Activated CD8-positive, alpha-beta T cell treated with anti-CD3 and anti-CD28 coated beads for 36 hours (primary cell): ENCODE measurements around the gene CDC42BPB. TPM values are rescaled to one million over a fixed set of nuclear protein-coding genes. Genes with fewer than 3 reads are reported as not detected.

Source experiments
- ATAC-seq: fragments of 200-7000 bp; cut with Tn5 transposase; one replicate; pipeline ENCODE4 v1.10.0; 2021; ENCODE audit warnings: mild to moderate bottlenecking, moderate library complexity
- CTCF ChIA-PET: fragments of 350-600 bp; sonication (Branson Sonifier 250); formaldehyde crosslinking; loops from one replicate; lab custom pipeline; 2021; ENCODE audit warnings: antibody characterized with exemption; lab: Charles Lee
- POLR2A ChIA-PET: fragments of 350-600 bp; sonication (Branson Sonifier 250); formaldehyde crosslinking; loops from one replicate; lab custom pipeline; 2021; ENCODE audit warnings: antibody characterized with exemption; lab: Charles Lee
- DNase-seq: peaks from one replicate; pipeline ENCODE4 v3.0.0-alpha.2; 2020
- H3K27ac Mint-ChIP-seq: one replicate; pipeline ENCODE4 v1.8.0; 2021; ENCODE audit warnings: mild to moderate bottlenecking, mixed read lengths
- H3K27me3 Mint-ChIP-seq: one replicate; pipeline ENCODE4 v1.8.0; 2021; ENCODE audit warnings: mixed read lengths
- H3K36me3 Mint-ChIP-seq: one replicate; pipeline ENCODE4 v1.8.0; 2021; ENCODE audit warnings: low read depth, mixed read lengths
- H3K4me1 Mint-ChIP-seq: one replicate; pipeline ENCODE4 v1.8.0; 2021; ENCODE audit warnings: low read depth, mixed read lengths
- H3K4me3 Mint-ChIP-seq: one replicate; pipeline ENCODE4 v1.8.0; 2021; ENCODE audit warnings: mild to moderate bottlenecking, moderate library complexity, mixed read lengths
- H3K9me3 Mint-ChIP-seq: one replicate; pipeline ENCODE4 v1.8.0; 2021; ENCODE audit warnings: mixed read lengths
- intact Hi-C: fragments of 100-400 bp; cut with micrococcal nuclease; formaldehyde crosslinking; loops from one replicate; pipeline ENCODE4 v1.10.0; 2022
- total RNA-seq, 2 experiments: library from RNA; stranded (reverse); gene quantifications; one replicate each; pipeline ENCODE4 v1.2.3, GENCODE V29; 2021
- TF ChIP-seq, protein P1 (sequence below): fragments of 200-600 bp; IDR thresholded peaks from one replicate; pipeline ENCODE4 v1.8.0; 2022; ENCODE audit warnings: antibody characterized with exemption, mild to moderate bottlenecking

Gene CDC42BPB
- total RNA-seq, 2 experiments from 2014 or later, result 0.72 to 0.96 TPM

GRCh38 chr14:102916347-102917055 is 140.8 kb downstream of the CDC42BPB start:
- DNase-seq, result no peak
- ATAC-seq, result no peak
- CTCF ChIA-PET, result interaction anchor here (3.9 kb wide), 1 partner anchor 222 kb away, joined by 25 read pairs; no protein-coding TSS in a partner anchor
- Mint-ChIP-seq H3K36me3 (no peaks in the 10 kb centered on the region), H3K27me3 (no peaks in the 10 kb centered on the region), H3K4me1 (no peaks in the 10 kb centered on the region), H3K4me3 (no peak overlapping the region), H3K27ac (no peak overlapping the region), H3K9me3 (no peaks in the 10 kb centered on the region)
- POLR2A ChIA-PET, result interaction anchor here (0.6 to 1.3 kb wide), 2 partner anchors 20 to 138 kb away, joined by 3 read pairs; no protein-coding TSS in a partner anchor
- TF ChIP-seq, protein P1, sequence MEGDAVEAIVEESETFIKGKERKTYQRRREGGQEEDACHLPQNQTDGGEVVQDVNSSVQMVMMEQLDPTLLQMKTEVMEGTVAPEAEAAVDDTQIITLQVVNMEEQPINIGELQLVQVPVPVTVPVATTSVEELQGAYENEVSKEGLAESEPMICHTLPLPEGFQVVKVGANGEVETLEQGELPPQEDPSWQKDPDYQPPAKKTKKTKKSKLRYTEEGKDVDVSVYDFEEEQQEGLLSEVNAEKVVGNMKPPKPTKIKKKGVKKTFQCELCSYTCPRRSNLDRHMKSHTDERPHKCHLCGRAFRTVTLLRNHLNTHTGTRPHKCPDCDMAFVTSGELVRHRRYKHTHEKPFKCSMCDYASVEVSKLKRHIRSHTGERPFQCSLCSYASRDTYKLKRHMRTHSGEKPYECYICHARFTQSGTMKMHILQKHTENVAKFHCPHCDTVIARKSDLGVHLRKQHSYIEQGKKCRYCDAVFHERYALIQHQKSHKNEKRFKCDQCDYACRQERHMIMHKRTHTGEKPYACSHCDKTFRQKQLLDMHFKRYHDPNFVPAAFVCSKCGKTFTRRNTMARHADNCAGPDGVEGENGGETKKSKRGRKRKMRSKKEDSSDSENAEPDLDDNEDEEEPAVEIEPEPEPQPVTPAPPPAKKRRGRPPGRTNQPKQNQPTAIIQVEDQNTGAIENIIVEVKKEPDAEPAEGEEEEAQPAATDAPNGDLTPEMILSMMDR, result no peak
- intact Hi-C loops, result loop anchor here (5.0 kb wide), 1 partner anchor 224 kb away; no protein-coding TSS in a partner anchor

DNA sequence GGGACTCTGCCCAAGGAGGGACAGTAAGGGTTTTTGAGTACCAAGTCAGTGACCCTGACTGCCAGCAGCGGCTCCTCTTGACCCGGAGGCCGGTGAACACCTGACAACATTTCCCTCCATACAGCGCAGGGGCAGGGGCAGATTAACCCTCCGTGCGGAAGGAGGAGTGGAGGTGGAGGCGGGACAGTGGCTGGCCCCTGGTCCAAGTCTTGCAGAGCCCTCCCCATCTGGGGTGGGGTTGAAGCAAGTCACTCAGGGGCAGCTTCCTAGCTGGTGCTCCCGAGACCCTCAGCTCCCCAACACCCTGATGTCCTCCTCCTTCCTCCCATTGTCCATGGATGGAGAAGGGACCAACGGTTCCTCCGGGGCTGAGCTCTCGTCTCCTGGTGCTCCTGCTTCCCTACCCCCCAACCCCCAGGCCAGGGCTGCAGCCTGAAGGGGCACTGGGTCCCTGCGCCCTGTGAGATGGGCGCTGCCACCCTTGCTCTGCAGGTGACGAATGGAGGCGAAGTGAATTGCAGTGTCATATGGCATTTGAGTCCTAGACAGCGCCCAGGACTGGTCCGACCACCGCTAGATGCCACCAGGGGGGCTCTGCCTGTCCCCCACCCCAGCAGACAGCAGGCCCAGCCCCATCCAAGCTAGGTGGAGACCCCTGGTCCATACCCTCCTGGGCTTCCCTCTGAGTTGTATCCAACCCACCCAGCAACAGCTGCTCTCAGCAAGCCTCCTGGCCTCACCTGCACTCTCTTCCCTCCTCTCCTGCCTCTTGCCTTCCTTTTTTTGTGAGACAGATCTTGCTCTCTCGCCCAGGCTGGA is 141.8 kb downstream of the CDC42BPB start:
- ChIA-PET POLR2A (interaction anchor here (1.3 kb wide), 1 partner anchor 19 kb away, joined by 3 read pairs; no protein-coding TSS in a partner anchor), CTCF (interaction anchor here (3.9 kb wide), 1 partner anchor 221 kb away, joined by 25 read pairs; no protein-coding TSS in a partner anchor)
- H3K27me3 Mint-ChIP-seq, result no peaks in the 10 kb centered on the region
- no peak for ATAC-seq
- H3K27ac Mint-ChIP-seq, result no peak overlapping the region
- TF ChIP-seq, protein P1, result no peak
- no peaks in the 10 kb centered on the region for H3K9me3 Mint-ChIP-seq
- no peak overlapping the region for H3K4me3 Mint-ChIP-seq
- no peak for DNase-seq
- H3K36me3 Mint-ChIP-seq, result no peaks in the 10 kb centered on the region
- H3K4me1 Mint-ChIP-seq, result no peaks in the 10 kb centered on the region
- intact Hi-C loops, result loop anchor here (5.0 kb wide), 1 partner anchor 223 kb away; no protein-coding TSS in a partner anchor

DNA sequence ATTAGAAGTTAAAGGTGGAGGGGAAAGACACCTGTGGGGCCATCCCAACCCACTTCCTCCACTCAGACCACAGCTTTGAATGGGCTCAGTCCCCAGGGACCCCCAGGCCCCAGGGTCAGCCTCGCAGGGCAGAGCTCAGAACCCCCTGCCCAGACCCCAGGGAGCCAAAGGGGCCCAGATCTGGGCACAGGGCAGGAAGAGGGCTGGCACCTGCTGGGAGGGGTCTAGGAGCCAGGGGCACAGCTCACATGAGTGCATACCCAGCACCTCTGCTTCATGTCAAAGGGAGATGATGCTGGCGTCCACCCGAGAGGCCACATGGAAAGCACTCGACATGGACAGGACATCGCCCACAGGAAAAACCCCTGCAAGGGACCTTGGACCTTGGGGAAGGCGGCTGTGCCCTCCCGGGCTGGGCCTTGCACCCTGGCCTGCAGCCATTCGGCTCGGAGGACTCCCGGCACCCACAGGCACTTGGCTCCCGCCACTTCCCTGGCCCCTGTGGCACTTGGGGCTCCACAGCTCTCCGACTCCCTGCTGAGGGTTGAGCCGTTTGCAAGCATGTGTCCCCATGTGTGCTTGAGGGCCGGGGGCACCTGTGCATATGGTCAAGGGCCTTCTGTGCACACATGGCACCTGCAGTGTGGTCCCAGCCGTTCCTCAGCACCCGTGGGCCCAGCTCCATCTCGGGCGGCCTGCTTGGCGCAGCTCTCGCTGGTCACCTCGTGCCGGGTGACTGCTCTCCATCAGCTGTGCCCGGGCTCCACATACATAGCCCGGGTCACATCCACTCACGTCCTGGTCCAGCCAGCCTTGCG is 142.7 kb downstream of the CDC42BPB start:
- H3K4me3 Mint-ChIP-seq, result no peak overlapping the region
- POLR2A ChIA-PET, result interaction anchor here (1.3 kb wide), 1 partner anchor 18 kb away, joined by 3 read pairs; no protein-coding TSS in a partner anchor
- no peaks in the 10 kb centered on the region for H3K4me1 Mint-ChIP-seq
- H3K9me3 Mint-ChIP-seq, result no peaks in the 10 kb centered on the region
- H3K27me3 Mint-ChIP-seq, result no peaks in the 10 kb centered on the region
- H3K36me3 Mint-ChIP-seq, result no peaks in the 10 kb centered on the region
- CTCF ChIA-PET, result no interaction called here
- intact Hi-C loops, result loop anchor here (5.0 kb wide), 1 partner anchor 222 kb away; no protein-coding TSS in a partner anchor
- no peak overlapping the region for H3K27ac Mint-ChIP-seq
- DNase-seq (no peak), ATAC-seq (no peak)
- TF ChIP-seq, protein P1, result no peak

GRCh38 chr14:102913341-102914211 is 143.8 kb downstream of the CDC42BPB start:
- H3K27ac Mint-ChIP-seq, result no peak overlapping the region
- intact Hi-C loops, result no loop called here
- H3K27me3 Mint-ChIP-seq, result no peaks in the 10 kb centered on the region
- no peak for ATAC-seq
- no peak for DNase-seq
- TF ChIP-seq, protein P1, result peak; percentile 5
- ChIA-PET CTCF (no interaction called here), POLR2A (no interaction called here)
- H3K9me3 Mint-ChIP-seq, result no peaks in the 10 kb centered on the region
- H3K36me3 Mint-ChIP-seq, result no peaks in the 10 kb centered on the region
- H3K4me1 Mint-ChIP-seq, result no peaks in the 10 kb centered on the region
- H3K4me3 Mint-ChIP-seq, result no peak overlapping the region
